IMR-90 (cell line): ENCODE measurements around the gene COL13A1. TPM values are rescaled to one million over a fixed set of nuclear protein-coding genes. Genes with fewer than 3 reads are reported as not detected.
A peak's percentile ranks its signal among the peaks of the same experiment; 100 is the strongest.

Experiments used
- ATAC-seq: fragments of 200-7000 bp; cut with Tn5 transposase; 2 replicates; pipeline ENCODE4 v1.9.1; 2020; ENCODE audit warnings: low read depth, mild to moderate bottlenecking, moderate library complexity
- BruUV-seq: library from RNA; stranded (reverse); fragments of 400-500 nt; replicated peaks from 2 replicates; lab custom pipeline; 2021; lab: Mats Ljungman, UMichigan
- CTCF ChIA-PET: fragments of 300-600 bp; formaldehyde crosslinking; extraction: SDS; loops from one replicate; lab custom pipeline; 2021; ENCODE audit warnings: antibody characterized with exemption; lab: Yijun Ruan, JAX
- POLR2A ChIA-PET: fragments of 300-600 bp; sonication (Branson Sonifier 250); formaldehyde crosslinking; loops from one replicate; lab custom pipeline; 2022; ENCODE audit warnings: antibody characterized with exemption; ENCODE audit not compliant: unreplicated experiment; lab: Charles Lee
- DNase-seq: peaks from one replicate; pipeline ENCODE4 v3.0.0; 2013
- H2AFZ ChIP-seq: replicated peaks from 2 replicates; pipeline ENCODE3; 2013; ENCODE audit warnings: low read length, mild to moderate bottlenecking; ENCODE audit not compliant: poor library complexity
- H2AK5ac ChIP-seq: 2 replicates; pipeline ENCODE4 v1.6.1; 2013; ENCODE audit warnings: low read depth, low read length, inconsistent platforms
- H2AK9ac ChIP-seq: replicated peaks from 2 replicates; pipeline ENCODE3; 2013; ENCODE audit warnings: mild to moderate bottlenecking, low read depth, low read length, moderate library complexity; ENCODE audit not compliant: poor library complexity
- H2BK120ac ChIP-seq: 2 replicates; pipeline ENCODE4 v1.6.1; 2013; ENCODE audit warnings: low read depth, low read length, inconsistent platforms
- H2BK15ac ChIP-seq: 3 replicates; pipeline ENCODE4 v1.6.1; 2013; ENCODE audit warnings: low read depth, low read length, inconsistent platforms
- H2BK20ac ChIP-seq: 2 replicates; pipeline ENCODE4 v1.6.1; 2013; ENCODE audit warnings: low read depth, mild to moderate bottlenecking, inconsistent platforms, low read length, moderate library complexity
- H2BK5ac ChIP-seq: 2 replicates; pipeline ENCODE4 v1.6.1; 2013; ENCODE audit warnings: mild to moderate bottlenecking, low read depth, low read length, inconsistent platforms; ENCODE audit not compliant: poor library complexity, severe bottlenecking
- H3K14ac ChIP-seq: replicated peaks from 2 replicates; pipeline ENCODE4 v1.6.1; 2013; ENCODE audit warnings: low read depth, low read length, inconsistent platforms
- H3K18ac ChIP-seq: 2 replicates; pipeline ENCODE4 v1.6.1; 2013; ENCODE audit warnings: low read depth, low read length, control low read depth
- H3K23ac ChIP-seq: 2 replicates; pipeline ENCODE4 v1.6.1; 2013; ENCODE audit warnings: low read depth, low read length, inconsistent platforms
- H3K27ac ChIP-seq: 2 replicates; pipeline ENCODE4 v1.5.1; 2013; ENCODE audit warnings: mild to moderate bottlenecking, control low read depth, low read length; ENCODE audit not compliant: insufficient read depth
- H3K27me3 ChIP-seq: 2 replicates; pipeline ENCODE4 v1.6.1; 2013; ENCODE audit warnings: low read length; ENCODE audit not compliant: control insufficient read depth, insufficient read depth
- H3K36me3 ChIP-seq: 2 replicates; pipeline ENCODE4 v1.6.1; 2013; ENCODE audit warnings: low read length, mixed read lengths; ENCODE audit not compliant: control insufficient read depth, insufficient read depth
- H3K4ac ChIP-seq: 2 replicates; pipeline ENCODE4 v1.6.1; 2013; ENCODE audit warnings: low read depth, low read length, inconsistent platforms
- H3K4me1 ChIP-seq: 2 replicates; pipeline ENCODE4 v1.6.1; 2013; ENCODE audit warnings: low read length, mixed read lengths; ENCODE audit not compliant: control insufficient read depth, insufficient read depth
- H3K4me2 ChIP-seq: 2 replicates; pipeline ENCODE4 v1.6.1; 2013; ENCODE audit warnings: low read depth, mild to moderate bottlenecking, control low read depth, low read length, moderate library complexity
- H3K4me3 ChIP-seq: 2 replicates; pipeline ENCODE4 v1.5.1; 2013; ENCODE audit warnings: low read depth, mild to moderate bottlenecking, control low read depth, low read length, moderate library complexity; ENCODE audit not compliant: insufficient read depth
- H3K56ac ChIP-seq: 2 replicates; pipeline ENCODE4 v1.6.1; 2013; ENCODE audit warnings: low read length, inconsistent platforms; ENCODE audit not compliant: insufficient read depth; ENCODE audit errors: extremely low read depth
- H3K79me1 ChIP-seq, 2 experiments: 2 replicates each; pipeline ENCODE4 v1.6.1; 2013; ENCODE audit warnings: low read length in 2 of 2, inconsistent platforms in 1 of 2, low read depth in 1 of 2
- H3K9ac ChIP-seq: 2 replicates; pipeline ENCODE4 v1.6.1; 2013; ENCODE audit warnings: low read depth, low read length, control low read depth
- H3K9me1 ChIP-seq: 2 replicates; pipeline ENCODE4 v1.6.1; 2013; ENCODE audit warnings: low read length, inconsistent platforms; ENCODE audit not compliant: insufficient read depth
- H3K9me3 ChIP-seq: 2 replicates; pipeline ENCODE4 v1.6.1; 2013; ENCODE audit warnings: low read length; ENCODE audit not compliant: control insufficient read depth, insufficient read depth
- H4K20me1 ChIP-seq: 2 replicates; pipeline ENCODE4 v1.6.1; 2013; ENCODE audit warnings: low read length, inconsistent platforms; ENCODE audit not compliant: insufficient read depth
- H4K5ac ChIP-seq: 2 replicates; pipeline ENCODE4 v1.6.1; 2013; ENCODE audit warnings: mild to moderate bottlenecking, low read depth, low read length, control low read depth
- H4K8ac ChIP-seq, 2 experiments: 2 replicates each; pipeline ENCODE4 v1.6.1; 2013; ENCODE audit warnings: low read depth in 2 of 2, low read length in 2 of 2, control low read depth in 1 of 2, inconsistent platforms in 1 of 2
- H4K91ac ChIP-seq: 2 replicates; pipeline ENCODE4 v1.6.1; 2013; ENCODE audit warnings: low read depth, low read length, inconsistent platforms; ENCODE audit not compliant: insufficient read depth
- POLR2A ChIP-seq: IDR thresholded peaks from 2 replicates; pipeline ENCODE4 v1.6.1; 2012; ENCODE audit warnings: mild to moderate bottlenecking, low read depth, low read length
- WGBS, 2 experiments: methylation state at CpG; one replicate each; pipeline versions ENCODE4 v1.1.5 to v1.1.7; 2013; ENCODE audit warnings: missing lambda C conversion rate in 2 of 2; ENCODE audit not compliant: insufficient read length in 1 of 2; ENCODE audit errors: extremely low coverage in 2 of 2; 5-methylcytosine and 5-hydroxymethylcytosine counted together
- dilution Hi-C: fragments of 300-500 bp; cut with HindIII; formaldehyde crosslinking; loops from one replicate; pipeline ENCODE4 v1.14.3; 2018; ENCODE audit warnings: low sequenced_read_pairs; ENCODE audit not compliant: unreplicated experiment
- in situ Hi-C: fragments of 300-500 bp; cut with MboI; formaldehyde crosslinking; loops from 3 replicates; pipeline ENCODE4 v1.14.3; 2019; ENCODE audit warnings: low sequenced_read_pairs, inconsistent platforms, mixed read lengths
- intact Hi-C: fragments of 100-400 bp; cut with micrococcal nuclease; formaldehyde crosslinking; loops from 2 replicates; pipeline ENCODE4 v1.10.0; 2022
- polyA plus RNA-seq, 3 experiments: library from polyadenylated mRNA; depleted of rRNA; stranded (reverse); fragments of >200 nt; gene quantifications; 2 replicates each; pipeline ENCODE4 v1.2.3, GENCODE V29; 2012; ENCODE audit warnings: low replicate concordance in 1 of 3
- total RNA-seq: library from RNA; depleted of rRNA; stranded (reverse); fragments of >200 nt; gene quantifications from 2 replicates; pipeline ENCODE4 v1.2.3, GENCODE V29; 2012

Gene COL13A1
- total and polyA plus RNA-seq, 2 of the 4 experiments (the other 2 are of a cell fraction): 12.2 to 31.3 TPM

- no peak for DNase-seq
- Histone ChIP-seq H3K36me3 (no peaks in the 10 kb centered on the region), H3K23ac (no peak overlapping the region), H2BK5ac (no peak overlapping the region), H3K56ac (no peak overlapping the region), H3K4me1 (peaks cover 9% of the 10 kb centered on the region; the same call in 1 of the 2 replicates), H3K18ac (no peak overlapping the region), H4K20me1 (no peaks in the 10 kb centered on the region), H3K9ac (no peak overlapping the region), H3K4me2 (no peak overlapping the region), H2BK20ac (no peak overlapping the region), H3K4ac (no peak overlapping the region), H2AFZ (no peak overlapping the region), H2AK9ac (peak overlapping the region; percentile 17), H2BK120ac (no peak overlapping the region), H4K91ac (no peak overlapping the region), H4K8ac (no peak overlapping the region), H4K5ac (no peak overlapping the region), H2BK15ac (no peak overlapping the region), H3K9me1 (peaks cover 10% of the 10 kb centered on the region), H2AK5ac (no peak overlapping the region), H3K9me3 (no peaks in the 10 kb centered on the region), H3K4me3 (no peak overlapping the region), H3K79me1 (no peaks in the 10 kb centered on the region), H3K14ac (no peak overlapping the region), H3K27me3 (no peaks in the 10 kb centered on the region), H3K27ac (no peak overlapping the region)
- CTCF ChIA-PET: interaction anchor here (0.6 to 1.9 kb wide), 3 partner anchors 13 to 82 kb away, joined by 3 to 8 read pairs (median 4); no protein-coding TSS in a partner anchor
- no peak for TF ChIP-seq POLR2A
- WGBS, 2 experiments: no CpG with 5 or more reads among the region's 2 CpGs
- POLR2A ChIA-PET: no interaction called here
- BruUV-seq: no TSS peak
- in situ Hi-C loops (loop anchor here (25.0 kb wide), 1 partner anchor 389 kb away; no protein-coding TSS in a partner anchor), dilution Hi-C loops (no loop called here), intact Hi-C loops (no loop called here)
- no peak for ATAC-seq
Measured at GRCh38 chr10:69901022-69901421, 99.3 kb downstream of the COL13A1 start.
